Natural killer cell (primary cell): Measurements from ENCODE around the gene TMEM101. TPM values are rescaled to one million over a fixed set of nuclear protein-coding genes. Genes with fewer than 3 reads are reported as not detected.

Experiments
- ATAC-seq, 3 donors: fragments of 150-1000 bp in 2 of 3; fragments of 200-7000 bp in 1 of 3; cut with Tn5 transposase; 1 replicate in 1 of 3; 2 replicates in 2 of 3; pipeline ENCODE4 v1.10.0; 2021; ENCODE audit warnings: mild to moderate bottlenecking in 2 of 3, moderate library complexity in 2 of 3
- DNase-seq, 2 donors: peaks; one replicate each; pipeline versions ENCODE4 v3.0.0 to v3.0.0-alpha.2; 2013 to 2021; ENCODE audit warnings: mixed read lengths in 1 of 2
- H3K27ac ChIP-seq: one replicate; pipeline ENCODE4 v1.5.1; 2013; ENCODE audit warnings: mild to moderate bottlenecking, low read length
- H3K27me3 ChIP-seq: one replicate; pipeline ENCODE4 v1.6.1; 2013; ENCODE audit warnings: low read length; ENCODE audit not compliant: control insufficient read depth, insufficient read depth
- H3K36me3 ChIP-seq: one replicate; pipeline ENCODE4 v1.6.1; 2013; ENCODE audit warnings: low read length; ENCODE audit not compliant: control insufficient read depth, insufficient read depth
- H3K4me1 ChIP-seq: one replicate; pipeline ENCODE4 v1.6.1; 2013; ENCODE audit warnings: low read length; ENCODE audit not compliant: control insufficient read depth, insufficient read depth
- H3K4me3 ChIP-seq: one replicate; pipeline ENCODE4 v1.5.1; 2013; ENCODE audit warnings: low read length
- H3K9me3 ChIP-seq: one replicate; pipeline ENCODE4 v1.6.1; 2013; ENCODE audit warnings: low read length; ENCODE audit not compliant: control insufficient read depth, insufficient read depth
- H3K27ac Mint-ChIP-seq, 2 donors: one replicate each; pipeline ENCODE4 v1.8.0; 2022; ENCODE audit warnings: mild to moderate bottlenecking in 2 of 2, mixed read lengths in 2 of 2, moderate library complexity in 1 of 2
- H3K27me3 Mint-ChIP-seq, 2 donors: one replicate each; pipeline ENCODE4 v1.8.0; 2022; ENCODE audit warnings: low read depth in 2 of 2, mixed read lengths in 2 of 2
- H3K36me3 Mint-ChIP-seq: one replicate; pipeline ENCODE4 v1.8.0; 2022; ENCODE audit warnings: mixed read lengths
- H3K4me1 Mint-ChIP-seq, 2 donors: one replicate each; pipeline ENCODE4 v1.8.0; 2022; ENCODE audit warnings: mixed read lengths in 2 of 2
- H3K4me3 Mint-ChIP-seq: one replicate; pipeline ENCODE4 v1.8.0; 2022; ENCODE audit warnings: mild to moderate bottlenecking, moderate library complexity, mixed read lengths
- H3K9me3 Mint-ChIP-seq, 2 donors: one replicate each; pipeline ENCODE4 v1.8.0; 2022; ENCODE audit warnings: mixed read lengths in 2 of 2
- WGBS: methylation state at CpG from one replicate; pipeline ENCODE4 v1.1.7; 2013; ENCODE audit warnings: missing lambda C conversion rate; ENCODE audit not compliant: insufficient coverage; 5-methylcytosine and 5-hydroxymethylcytosine counted together
- intact Hi-C: fragments of 100-400 bp; cut with micrococcal nuclease; formaldehyde crosslinking; loops from one replicate; pipeline ENCODE4 v1.14.2; 2022
- total RNA-seq, 4 donors: library from RNA; stranded (reverse); fragments of 120-200 nt in 1 of 4; gene quantifications; one replicate each; pipeline versions ENCODE4 v1.2.3 to v1.2.4, GENCODE V29; 2013 to 2022
- TF ChIP-seq, protein P1 (sequence below): fragments of 200-600 bp; IDR thresholded peaks from one replicate; pipeline ENCODE4 v1.8.0; 2022; ENCODE audit warnings: antibody characterized with exemption

TMEM101 gene
- total RNA-seq, 3 donors from 2014 or later (not counting 1 experiment from before 2014, with no cell fraction given) = 11.3 to 13.9 (median 11.5) TPM

DNA sequence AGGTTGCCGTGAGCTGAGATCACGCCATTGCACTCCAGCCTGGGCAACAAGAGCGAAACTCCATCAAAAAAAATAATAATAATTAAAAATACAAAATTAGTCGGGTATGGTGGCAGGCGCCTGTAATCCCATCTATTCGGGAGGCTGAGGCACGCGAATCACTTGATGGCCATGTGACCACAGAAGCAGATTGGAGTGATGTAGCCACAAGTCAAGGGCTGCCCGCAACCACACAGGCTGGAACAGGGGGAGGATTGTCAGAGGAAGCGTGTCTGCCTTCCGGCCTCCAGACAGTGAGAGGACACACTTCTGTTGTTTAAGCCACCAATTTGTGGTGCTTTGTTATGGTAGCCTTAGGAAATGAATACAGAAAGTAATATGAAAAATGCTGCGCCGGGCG, 22.1 kb downstream of the TMEM101 start:
- Histone ChIP-seq H3K4me1 (peaks cover 7% of the 10 kb centered on the region), H3K4me3 (no peak overlapping the region), H3K9me3 (no peaks in the 10 kb centered on the region), H3K36me3 (no peaks in the 10 kb centered on the region), H3K27me3 (peaks cover 18% of the 10 kb centered on the region), H3K27ac (no peak overlapping the region)
- Mint-ChIP-seq H3K4me3 (no peak overlapping the region), H3K27me3 (peaks cover 15 to 31% of the 10 kb centered on the region in 2 donors), H3K36me3 (no peaks in the 10 kb centered on the region), H3K9me3 (no peaks in the 10 kb centered on the region), H3K27ac (no peak overlapping the region), H3K4me1 (no peaks in the 10 kb centered on the region)
- TF ChIP-seq, protein P1, sequence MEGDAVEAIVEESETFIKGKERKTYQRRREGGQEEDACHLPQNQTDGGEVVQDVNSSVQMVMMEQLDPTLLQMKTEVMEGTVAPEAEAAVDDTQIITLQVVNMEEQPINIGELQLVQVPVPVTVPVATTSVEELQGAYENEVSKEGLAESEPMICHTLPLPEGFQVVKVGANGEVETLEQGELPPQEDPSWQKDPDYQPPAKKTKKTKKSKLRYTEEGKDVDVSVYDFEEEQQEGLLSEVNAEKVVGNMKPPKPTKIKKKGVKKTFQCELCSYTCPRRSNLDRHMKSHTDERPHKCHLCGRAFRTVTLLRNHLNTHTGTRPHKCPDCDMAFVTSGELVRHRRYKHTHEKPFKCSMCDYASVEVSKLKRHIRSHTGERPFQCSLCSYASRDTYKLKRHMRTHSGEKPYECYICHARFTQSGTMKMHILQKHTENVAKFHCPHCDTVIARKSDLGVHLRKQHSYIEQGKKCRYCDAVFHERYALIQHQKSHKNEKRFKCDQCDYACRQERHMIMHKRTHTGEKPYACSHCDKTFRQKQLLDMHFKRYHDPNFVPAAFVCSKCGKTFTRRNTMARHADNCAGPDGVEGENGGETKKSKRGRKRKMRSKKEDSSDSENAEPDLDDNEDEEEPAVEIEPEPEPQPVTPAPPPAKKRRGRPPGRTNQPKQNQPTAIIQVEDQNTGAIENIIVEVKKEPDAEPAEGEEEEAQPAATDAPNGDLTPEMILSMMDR = no peak
- no peak for ATAC-seq
- 91% methylated on average over 13 of the region's 14 CpGs for WGBS
- no peak for DNase-seq
- intact Hi-C loops = no loop called here

GRCh38 chr17:43988301-43988700, 26.5 kb downstream of the TMEM101 start:
- H3K4me1 ChIP-seq = peaks cover 4% of the 10 kb centered on the region
- WGBS = 92% methylated on average over 9 of the region's 9 CpGs
- intact Hi-C loops = no loop called here
- H3K9me3 ChIP-seq = no peaks in the 10 kb centered on the region
- Mint-ChIP-seq H3K27me3 (peaks cover 33 to 38% of the 10 kb centered on the region in 2 donors), H3K9me3 (no peaks in the 10 kb centered on the region), H3K36me3 (no peaks in the 10 kb centered on the region), H3K4me1 (no peaks in the 10 kb centered on the region), H3K4me3 (no peak overlapping the region), H3K27ac (no peak overlapping the region)
- ATAC-seq = no peak
- no peak overlapping the region for H3K27ac ChIP-seq
- DNase-seq = no peak
- peaks cover 11% of the 10 kb centered on the region for H3K27me3 ChIP-seq
- no peak overlapping the region for H3K4me3 ChIP-seq
- TF ChIP-seq, protein P1 = no peak
- H3K36me3 ChIP-seq = no peaks in the 10 kb centered on the region

DNA sequence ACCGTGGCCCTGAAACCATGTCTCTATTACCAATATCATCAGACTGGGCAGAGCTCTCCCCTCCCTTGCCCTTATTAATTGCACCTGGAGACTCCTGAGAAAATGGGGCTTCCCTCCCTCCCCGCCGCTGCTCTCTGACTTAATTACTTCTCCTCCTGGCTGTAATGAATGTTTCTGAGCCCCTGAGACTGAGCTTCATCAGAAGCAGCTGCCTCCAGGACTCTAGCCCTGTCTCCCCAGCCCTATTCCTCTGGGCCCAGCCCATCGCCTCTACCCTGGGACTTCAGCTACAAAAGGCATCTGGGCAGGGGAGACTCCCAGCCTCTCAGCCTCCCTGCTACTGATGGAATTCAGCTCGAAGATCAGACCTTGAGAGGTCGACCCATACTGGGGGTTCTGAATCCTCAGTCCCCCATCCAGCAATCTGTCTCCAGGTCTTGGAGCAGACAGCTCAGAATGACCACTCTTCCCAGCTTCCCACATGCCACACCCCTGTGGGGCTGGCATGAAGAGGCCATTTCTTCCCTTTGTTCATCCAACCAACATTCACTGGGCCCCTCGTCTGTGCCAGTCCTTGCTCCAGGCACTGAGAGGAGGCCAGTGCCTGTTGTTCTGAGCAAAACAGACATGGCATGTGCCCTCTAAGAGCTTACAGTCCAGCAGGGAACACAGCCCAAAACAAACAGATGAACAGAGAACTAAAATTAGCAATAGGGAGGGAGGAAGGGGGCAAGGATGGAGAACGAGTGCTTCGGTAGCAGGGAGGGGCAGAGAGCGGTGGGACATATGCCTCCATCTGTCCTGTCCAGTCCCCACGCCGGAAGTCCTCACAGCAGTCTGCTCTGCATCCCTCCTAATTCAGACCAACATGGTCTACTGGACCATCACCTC, 27.4 kb downstream of the TMEM101 start:
- Histone ChIP-seq H3K4me1 (peaks cover 4% of the 10 kb centered on the region), H3K27ac (no peak overlapping the region), H3K4me3 (no peak overlapping the region), H3K36me3 (no peaks in the 10 kb centered on the region), H3K9me3 (no peaks in the 10 kb centered on the region), H3K27me3 (peaks cover 17% of the 10 kb centered on the region)
- DNase-seq (no peak), ATAC-seq (no peak)
- peaks cover 36 to 45% of the 10 kb centered on the region in 2 donors for H3K27me3 Mint-ChIP-seq
- no peaks in the 10 kb centered on the region for H3K4me1 Mint-ChIP-seq
- TF ChIP-seq, protein P1 = no peak
- no peak overlapping the region for H3K27ac Mint-ChIP-seq
- H3K9me3 Mint-ChIP-seq = no peaks in the 10 kb centered on the region
- H3K36me3 Mint-ChIP-seq = no peaks in the 10 kb centered on the region
- no peak overlapping the region for H3K4me3 Mint-ChIP-seq
- 69% methylated on average over 12 of the region's 12 CpGs for WGBS
- intact Hi-C loops = no loop called here
